Measurements from ENCODE around the gene ZNF335.

DNA sequence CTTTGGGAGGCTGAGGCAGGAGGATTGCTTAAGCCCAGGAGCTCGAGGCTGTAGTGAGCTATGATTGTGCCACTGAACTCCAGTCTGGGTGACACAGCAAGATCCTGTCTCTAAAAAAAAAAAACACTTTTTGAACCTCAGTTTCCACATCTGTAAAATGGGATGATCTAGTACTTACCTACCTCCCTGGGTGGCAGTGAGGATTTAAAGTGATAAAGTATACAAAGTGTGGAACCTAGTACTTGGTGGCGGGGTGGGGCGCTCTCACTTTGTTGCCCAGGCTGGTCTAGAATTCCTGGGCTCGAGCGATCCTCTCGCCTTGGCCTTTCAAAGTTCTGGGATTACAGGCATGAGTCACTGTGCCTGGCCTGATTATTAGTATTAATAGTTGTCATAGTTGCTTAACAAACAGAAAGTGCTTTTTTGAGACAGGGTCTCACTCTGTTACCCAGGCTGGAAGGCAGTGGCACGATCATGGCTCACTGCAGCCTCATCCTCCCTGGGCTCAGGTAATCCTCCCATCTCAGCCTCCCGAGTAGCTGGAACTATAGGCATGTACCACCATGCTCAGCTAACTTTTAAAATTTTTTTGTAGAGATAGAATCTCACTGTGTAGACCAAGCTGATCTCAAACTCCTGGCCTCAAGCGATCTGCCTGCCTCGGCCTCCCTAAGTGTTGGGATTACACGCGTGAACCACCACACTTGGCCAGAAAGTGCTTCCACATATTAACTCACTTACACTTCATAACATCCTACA lies 53.0 kb downstream of the ZNF335 start:
- TF ChIP-seq, protein P1, sequence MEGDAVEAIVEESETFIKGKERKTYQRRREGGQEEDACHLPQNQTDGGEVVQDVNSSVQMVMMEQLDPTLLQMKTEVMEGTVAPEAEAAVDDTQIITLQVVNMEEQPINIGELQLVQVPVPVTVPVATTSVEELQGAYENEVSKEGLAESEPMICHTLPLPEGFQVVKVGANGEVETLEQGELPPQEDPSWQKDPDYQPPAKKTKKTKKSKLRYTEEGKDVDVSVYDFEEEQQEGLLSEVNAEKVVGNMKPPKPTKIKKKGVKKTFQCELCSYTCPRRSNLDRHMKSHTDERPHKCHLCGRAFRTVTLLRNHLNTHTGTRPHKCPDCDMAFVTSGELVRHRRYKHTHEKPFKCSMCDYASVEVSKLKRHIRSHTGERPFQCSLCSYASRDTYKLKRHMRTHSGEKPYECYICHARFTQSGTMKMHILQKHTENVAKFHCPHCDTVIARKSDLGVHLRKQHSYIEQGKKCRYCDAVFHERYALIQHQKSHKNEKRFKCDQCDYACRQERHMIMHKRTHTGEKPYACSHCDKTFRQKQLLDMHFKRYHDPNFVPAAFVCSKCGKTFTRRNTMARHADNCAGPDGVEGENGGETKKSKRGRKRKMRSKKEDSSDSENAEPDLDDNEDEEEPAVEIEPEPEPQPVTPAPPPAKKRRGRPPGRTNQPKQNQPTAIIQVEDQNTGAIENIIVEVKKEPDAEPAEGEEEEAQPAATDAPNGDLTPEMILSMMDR (conservative IDR thresholded peaks at IDR 0.05 in 1 of 2, IDR thresholded peaks at IDR 0.05 in 1 of 2; ENCODE audit: low read depth in 1 of 2, low read length in 2 of 2) = no peak
- no peak for TF ChIP-seq EZH2 (IDR thresholded peaks at IDR 0.05; ENCODE audit: low read length, missing control alignments)

All from fibroblast of lung (primary cell).